ENCODE measurements around the gene TGIF2.
"Not testable (repeated sequence)": the region's sequence is repeated elsewhere in the genome, so short reads cannot be mapped to it uniquely, and the experiment has no call there.

GRCh38 chr20:36564078-36564725 lies 9.2 kb upstream of the TGIF2 start:
- TF ChIP-seq CTCF (IDR thresholded peaks at IDR 0.05; ENCODE audit: insufficient read depth, low read length, poor library complexity, severe bottlenecking); EZH2phosphoT487 (conservative IDR thresholded peaks at IDR 0.05; ENCODE audit: low read length): not testable (repeated sequence)

All from SU-DHL-6 (cell line).